ENCODE data around the gene JAZF1.

JAZF1 gene

DNA sequence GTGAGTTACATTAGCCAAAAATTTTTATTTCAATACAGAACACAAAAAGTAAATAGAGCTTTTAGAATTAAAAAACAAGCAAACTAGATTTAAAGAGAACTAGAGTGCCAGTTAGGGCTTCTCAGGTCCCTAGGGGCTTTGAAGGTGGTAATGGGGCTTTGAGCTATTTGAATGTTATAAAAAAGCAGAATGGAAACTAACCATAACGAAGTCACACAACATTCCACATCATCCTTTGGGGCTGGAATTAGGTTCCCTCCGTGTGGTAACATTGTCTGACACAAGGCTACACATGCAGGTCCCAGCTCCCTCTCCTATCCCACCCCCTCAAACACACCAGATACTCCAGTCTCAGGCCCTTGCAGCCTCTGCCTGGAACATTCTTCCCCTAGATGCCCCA lies 15.3 kb downstream of the JAZF1 start:
- H3K27ac ChIP-seq: peak overlapping the region; percentile 79
- no peak for DNase-seq

DNA sequence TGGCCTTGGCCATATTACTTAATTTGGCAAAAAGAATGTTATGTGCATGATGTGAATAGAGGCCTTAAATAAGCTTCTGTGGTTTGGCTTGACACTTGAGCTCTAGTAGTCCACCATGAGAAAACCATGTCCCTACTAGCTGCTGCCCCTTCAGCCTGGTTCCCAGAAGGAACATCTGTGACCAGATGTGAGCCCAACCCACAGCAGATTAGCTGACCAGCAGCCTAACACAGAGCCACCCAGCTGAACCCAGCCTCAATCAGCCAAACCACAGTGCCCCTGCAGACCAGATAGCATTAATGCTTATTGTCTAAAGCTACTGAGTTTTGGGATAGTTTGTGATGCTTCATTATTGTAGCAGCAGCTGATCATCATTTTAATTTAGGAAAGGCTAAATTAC lies 16.6 kb downstream of the JAZF1 start:
- in situ Hi-C loops (cut with HindIII; ENCODE audit: low pct_ligation_motif_present, low sequenced_read_pairs): no loop called here
- no peak for DNase-seq
- Histone ChIP-seq H3K27ac (no peak overlapping the region), H3K36me3 (replicated peaks) (no peaks in the 10 kb centered on the region), H3K27me3 (replicated peaks) (no peaks in the 10 kb centered on the region), H3K4me3 (ENCODE audit: low read depth, low read length) (no peak overlapping the region)
- TF ChIP-seq, protein P1, sequence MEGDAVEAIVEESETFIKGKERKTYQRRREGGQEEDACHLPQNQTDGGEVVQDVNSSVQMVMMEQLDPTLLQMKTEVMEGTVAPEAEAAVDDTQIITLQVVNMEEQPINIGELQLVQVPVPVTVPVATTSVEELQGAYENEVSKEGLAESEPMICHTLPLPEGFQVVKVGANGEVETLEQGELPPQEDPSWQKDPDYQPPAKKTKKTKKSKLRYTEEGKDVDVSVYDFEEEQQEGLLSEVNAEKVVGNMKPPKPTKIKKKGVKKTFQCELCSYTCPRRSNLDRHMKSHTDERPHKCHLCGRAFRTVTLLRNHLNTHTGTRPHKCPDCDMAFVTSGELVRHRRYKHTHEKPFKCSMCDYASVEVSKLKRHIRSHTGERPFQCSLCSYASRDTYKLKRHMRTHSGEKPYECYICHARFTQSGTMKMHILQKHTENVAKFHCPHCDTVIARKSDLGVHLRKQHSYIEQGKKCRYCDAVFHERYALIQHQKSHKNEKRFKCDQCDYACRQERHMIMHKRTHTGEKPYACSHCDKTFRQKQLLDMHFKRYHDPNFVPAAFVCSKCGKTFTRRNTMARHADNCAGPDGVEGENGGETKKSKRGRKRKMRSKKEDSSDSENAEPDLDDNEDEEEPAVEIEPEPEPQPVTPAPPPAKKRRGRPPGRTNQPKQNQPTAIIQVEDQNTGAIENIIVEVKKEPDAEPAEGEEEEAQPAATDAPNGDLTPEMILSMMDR (IDR thresholded peaks at IDR 0.05; ENCODE audit: low read depth, low read length, missing control alignments): peak; percentile 15

More for the DNA sequence above, 15.3 kb downstream of the JAZF1 start:
- H3K36me3 ChIP-seq (replicated peaks): no peaks in the 10 kb centered on the region
- H3K27me3 ChIP-seq (replicated peaks): no peaks in the 10 kb centered on the region
- H3K4me3 ChIP-seq (ENCODE audit: low read depth, low read length): no peak overlapping the region
- in situ Hi-C loops (cut with HindIII; ENCODE audit: low pct_ligation_motif_present, low sequenced_read_pairs): no loop called here
- TF ChIP-seq, protein P1 (IDR thresholded peaks at IDR 0.05; ENCODE audit: low read depth, low read length, missing control alignments): no peak

DNA sequence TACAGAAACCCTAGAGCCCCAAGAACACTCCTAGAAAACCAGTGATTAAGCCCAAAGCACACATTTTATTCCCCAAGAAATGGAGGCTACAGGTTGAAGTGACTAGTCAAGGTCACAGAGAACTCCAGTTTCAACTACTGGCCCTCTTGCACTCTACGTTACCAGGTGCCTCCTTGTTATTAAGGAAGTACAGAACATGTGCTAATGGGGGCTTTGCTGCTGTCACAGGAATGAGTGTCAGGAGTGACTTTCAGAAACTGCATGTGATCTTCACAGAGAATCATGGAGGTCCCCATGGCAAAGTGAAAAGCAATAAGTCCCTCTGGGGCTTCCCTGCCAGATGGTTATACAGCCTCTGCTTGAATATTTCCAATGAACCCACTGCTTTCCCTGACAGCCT lies 19.3 kb downstream of the JAZF1 start:
- no peak overlapping the region for H3K4me3 ChIP-seq (ENCODE audit: low read depth, low read length)
- no peak overlapping the region for H3K27ac ChIP-seq
- no peaks in the 10 kb centered on the region for H3K27me3 ChIP-seq (replicated peaks)
- DNase-seq: no peak
- H3K36me3 ChIP-seq (replicated peaks): no peaks in the 10 kb centered on the region
- TF ChIP-seq, protein P1 (IDR thresholded peaks at IDR 0.05; ENCODE audit: low read depth, low read length, missing control alignments): no peak
- in situ Hi-C loops (cut with HindIII; ENCODE audit: low pct_ligation_motif_present, low sequenced_read_pairs): no loop called here

DNA sequence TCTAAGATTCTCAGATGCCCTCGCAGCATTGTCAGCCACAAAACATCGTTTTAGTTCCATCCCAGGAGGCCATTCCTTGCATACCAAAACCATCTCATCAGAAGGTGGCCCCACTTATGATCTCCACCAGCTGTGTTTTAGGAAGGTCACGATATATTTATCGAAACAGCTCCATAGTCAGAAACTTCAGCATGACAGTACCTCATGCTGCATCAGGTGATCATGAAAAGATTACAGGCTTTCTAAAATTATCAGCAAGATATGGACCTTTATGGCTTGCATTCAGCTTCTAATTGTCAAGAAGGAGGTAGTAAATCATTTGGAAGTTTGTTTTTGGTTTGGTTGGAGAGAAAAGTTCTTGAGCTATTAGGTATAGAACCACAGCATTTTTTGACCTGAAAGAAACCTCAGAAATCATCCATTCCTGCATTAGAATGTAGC lies 20.0 kb downstream of the JAZF1 start:
- H3K4me3 ChIP-seq (ENCODE audit: low read depth, low read length): no peak overlapping the region
- DNase-seq: peak; percentile 60
- H3K36me3 ChIP-seq (replicated peaks): no peaks in the 10 kb centered on the region
- TF ChIP-seq, protein P1 (IDR thresholded peaks at IDR 0.05; ENCODE audit: low read depth, low read length, missing control alignments): no peak
- in situ Hi-C loops (cut with HindIII; ENCODE audit: low pct_ligation_motif_present, low sequenced_read_pairs): no loop called here
- H3K27me3 ChIP-seq (replicated peaks): no peaks in the 10 kb centered on the region
- peak overlapping the region; percentile 32 for H3K27ac ChIP-seq

DNA sequence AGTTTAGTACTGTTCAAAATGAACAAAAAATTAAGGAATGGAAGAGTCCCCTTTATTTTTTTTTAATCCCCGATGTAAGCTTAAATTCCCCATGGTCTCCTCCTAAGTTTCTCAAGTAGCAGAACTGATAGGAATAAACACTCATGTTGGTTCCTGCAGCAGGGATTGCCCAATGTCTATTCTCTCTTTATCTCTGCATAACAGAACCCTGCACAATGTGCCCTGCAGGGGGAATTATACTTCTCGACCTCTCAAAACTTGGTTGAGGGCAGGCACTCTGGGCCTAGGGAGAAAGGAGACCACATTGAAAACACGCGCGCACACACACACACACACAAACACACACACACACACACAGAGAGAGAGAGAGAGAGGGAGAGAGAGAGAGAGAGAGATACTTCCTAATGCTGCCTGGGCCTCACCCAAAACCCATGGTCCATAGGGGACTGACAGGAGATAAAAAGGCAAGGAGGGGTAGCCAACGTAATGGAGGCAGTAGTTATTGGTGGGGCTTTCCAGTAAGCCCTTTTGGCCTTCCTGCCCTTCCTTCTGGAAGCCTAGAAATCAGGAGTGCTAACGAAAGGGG lies 22.7 kb downstream of the JAZF1 start:
- DNase-seq: no peak
- no peak overlapping the region for H3K27ac ChIP-seq
- no peaks in the 10 kb centered on the region for H3K27me3 ChIP-seq (replicated peaks)
- no peak overlapping the region for H3K4me3 ChIP-seq (ENCODE audit: low read depth, low read length)
- TF ChIP-seq, protein P1 (IDR thresholded peaks at IDR 0.05; ENCODE audit: low read depth, low read length, missing control alignments): no peak
- in situ Hi-C loops (cut with HindIII; ENCODE audit: low pct_ligation_motif_present, low sequenced_read_pairs): no loop called here
- H3K36me3 ChIP-seq (replicated peaks): no peaks in the 10 kb centered on the region

Measured in brain microvascular endothelial cell (primary cell).